ENCODE measurements around the gene MRPS9.

Gene MRPS9

DNA sequence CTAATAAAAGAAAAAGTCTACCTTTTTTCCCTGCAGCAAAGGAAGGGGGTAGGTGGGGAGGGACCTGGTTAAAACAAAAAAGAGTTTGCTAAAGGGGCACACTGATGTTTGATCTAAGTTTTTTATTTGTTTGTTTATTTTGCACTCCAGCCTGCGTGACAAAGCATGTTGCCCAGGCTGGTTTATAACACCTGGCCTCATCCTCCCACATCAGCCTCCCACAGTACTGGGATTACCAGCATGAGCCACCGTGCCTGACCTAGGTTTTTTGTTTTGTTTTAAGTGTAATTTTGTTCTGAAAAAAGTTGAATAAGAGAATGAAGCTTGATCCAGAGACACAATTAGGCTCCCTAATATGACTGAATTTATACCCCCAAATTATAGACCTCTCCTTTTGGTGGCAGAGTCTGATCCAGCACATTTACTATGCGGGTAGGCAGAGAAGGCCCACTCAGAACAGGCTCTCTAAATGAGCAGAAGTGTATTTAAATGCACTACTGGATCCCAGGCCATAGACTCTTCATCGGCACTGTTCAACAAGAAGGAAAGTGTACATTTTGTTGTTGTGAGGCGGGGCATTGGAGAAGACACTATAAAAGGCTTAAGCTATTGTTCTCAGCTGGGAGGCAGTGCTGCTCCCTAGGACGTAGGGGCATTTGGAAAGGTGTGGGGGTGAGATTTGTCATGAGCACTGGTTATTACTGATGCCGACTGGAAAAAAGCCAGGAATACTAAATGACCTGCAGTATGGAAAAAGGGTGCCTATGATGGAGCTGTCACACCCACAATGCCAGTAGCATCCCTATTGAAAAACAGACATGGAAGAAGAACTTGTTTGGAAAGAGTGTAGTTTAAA lies 32.4 kb downstream of the MRPS9 start:
- TF ChIP-seq CTCF (IDR thresholded peaks at IDR 0.05; ENCODE audit: low read depth, low read length): no peak
- no peak for TF ChIP-seq EZH2phosphoT487 (IDR thresholded peaks at IDR 0.05; ENCODE audit: low read depth)
- Histone ChIP-seq H2AFZ (ENCODE audit: low read depth, low read length) (no peak overlapping the region), H3K4me3 (ENCODE audit: low read length) (no peak overlapping the region), H3K27me3 (ENCODE audit: low read depth, low read length) (no peaks in the 10 kb centered on the region), H3K4me2 (ENCODE audit: low read length) (no peak overlapping the region), H3K79me2 (ENCODE audit: low read length) (0 out of 2 replicates have a peak, but pooled peaks cover 9% of the 10 kb centered on the region), H3K4me1 (ENCODE audit: low read length) (no peaks in the 10 kb centered on the region), H3K9me3 (ENCODE audit: insufficient read depth, low read length) (no peaks in the 10 kb centered on the region), H3K36me3 (replicated peaks; ENCODE audit: low read depth, low read length) (no peaks in the 10 kb centered on the region), H3K27ac (ENCODE audit: low read length) (no peak overlapping the region), H4K20me1 (ENCODE audit: insufficient read depth, low read length) (no peaks in the 10 kb centered on the region), H3K9ac (ENCODE audit: low read length) (no peak overlapping the region)

GRCh38 chr2:105071379-105071778 lies 33.5 kb downstream of the MRPS9 start:
- Histone ChIP-seq H3K27me3 (ENCODE audit: low read depth, low read length) (no peaks in the 10 kb centered on the region), H2AFZ (ENCODE audit: low read depth, low read length) (no peak overlapping the region), H4K20me1 (ENCODE audit: insufficient read depth, low read length) (no peaks in the 10 kb centered on the region), H3K4me3 (ENCODE audit: low read length) (no peak overlapping the region), H3K27ac (ENCODE audit: low read length) (no peak overlapping the region), H3K4me2 (ENCODE audit: low read length) (no peak overlapping the region), H3K4me1 (ENCODE audit: low read length) (no peaks in the 10 kb centered on the region), H3K36me3 (replicated peaks; ENCODE audit: low read depth, low read length) (no peaks in the 10 kb centered on the region), H3K9ac (ENCODE audit: low read length) (no peak overlapping the region), H3K9me3 (ENCODE audit: insufficient read depth, low read length) (no peaks in the 10 kb centered on the region), H3K79me2 (ENCODE audit: low read length) (0 out of 2 replicates have a peak, but pooled peaks cover 9% of the 10 kb centered on the region)
- TF ChIP-seq CTCF (IDR thresholded peaks at IDR 0.05; ENCODE audit: low read depth, low read length): no peak
- TF ChIP-seq EZH2phosphoT487 (IDR thresholded peaks at IDR 0.05; ENCODE audit: low read depth): no peak

DNA sequence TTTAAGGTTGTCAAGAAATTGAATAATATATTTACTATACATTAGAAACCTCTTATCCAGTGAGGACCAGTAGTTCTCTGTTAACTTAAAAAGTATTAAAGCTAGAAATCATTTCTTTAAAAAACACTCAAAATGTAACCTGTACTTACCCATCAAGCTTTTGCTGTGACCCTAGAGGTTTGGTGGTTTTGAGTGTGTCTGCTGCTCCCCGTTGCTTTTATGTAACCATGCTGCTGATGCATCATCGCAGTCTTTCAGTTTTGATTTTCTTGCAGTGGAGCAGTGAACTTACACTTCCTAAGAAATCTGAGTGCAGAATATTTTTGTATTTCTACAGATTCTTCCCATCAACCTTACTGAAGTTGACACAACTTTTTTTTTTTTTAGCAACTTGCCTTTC lies 34.2 kb downstream of the MRPS9 start:
- no peak overlapping the region for H3K4me2 ChIP-seq (ENCODE audit: low read length)
- H4K20me1 ChIP-seq (ENCODE audit: insufficient read depth, low read length): no peaks in the 10 kb centered on the region
- no peaks in the 10 kb centered on the region for H3K27me3 ChIP-seq (ENCODE audit: low read depth, low read length)
- H3K9me3 ChIP-seq (ENCODE audit: insufficient read depth, low read length): no peaks in the 10 kb centered on the region
- H3K4me1 ChIP-seq (ENCODE audit: low read length): no peaks in the 10 kb centered on the region
- no peak overlapping the region for H3K9ac ChIP-seq (ENCODE audit: low read length)
- no peak overlapping the region for H3K27ac ChIP-seq (ENCODE audit: low read length)
- TF ChIP-seq EZH2phosphoT487 (IDR thresholded peaks at IDR 0.05; ENCODE audit: low read depth): no peak
- no peak for TF ChIP-seq CTCF (IDR thresholded peaks at IDR 0.05; ENCODE audit: low read depth, low read length)
- no peaks in the 10 kb centered on the region for H3K36me3 ChIP-seq (replicated peaks; ENCODE audit: low read depth, low read length)
- H3K79me2 ChIP-seq (ENCODE audit: low read length): 0 out of 2 replicates have a peak, but pooled peaks cover 9% of the 10 kb centered on the region
- no peak overlapping the region for H2AFZ ChIP-seq (ENCODE audit: low read depth, low read length)
- H3K4me3 ChIP-seq (ENCODE audit: low read length): no peak overlapping the region

- H3K4me3 ChIP-seq (ENCODE audit: low read length): no peak overlapping the region
- no peaks in the 10 kb centered on the region for H3K4me1 ChIP-seq (ENCODE audit: low read length)
- no peaks in the 10 kb centered on the region for H3K9me3 ChIP-seq (ENCODE audit: insufficient read depth, low read length)
- no peaks in the 10 kb centered on the region for H3K27me3 ChIP-seq (ENCODE audit: low read depth, low read length)
- H3K79me2 ChIP-seq (ENCODE audit: low read length): 0 out of 2 replicates have a peak, but pooled peaks cover 4% of the 10 kb centered on the region
- TF ChIP-seq EZH2phosphoT487 (IDR thresholded peaks at IDR 0.05; ENCODE audit: low read depth) (no peak), CTCF (IDR thresholded peaks at IDR 0.05; ENCODE audit: low read depth, low read length) (no peak)
- H3K4me2 ChIP-seq (ENCODE audit: low read length): no peak overlapping the region
- H4K20me1 ChIP-seq (ENCODE audit: insufficient read depth, low read length): no peaks in the 10 kb centered on the region
- H2AFZ ChIP-seq (ENCODE audit: low read depth, low read length): no peak overlapping the region
- H3K36me3 ChIP-seq (replicated peaks; ENCODE audit: low read depth, low read length): no peaks in the 10 kb centered on the region
- H3K27ac ChIP-seq (ENCODE audit: low read length): no peak overlapping the region
- H3K9ac ChIP-seq (ENCODE audit: low read length): no peak overlapping the region
Observed at GRCh38 chr2:105073591-105073990, 35.7 kb downstream of the MRPS9 start.

Data from OCI-LY3 (cell line).